Kidney (tissue), 14 donors: ENCODE results near the gene C14orf39. TPM values are rescaled to one million over a fixed set of nuclear protein-coding genes. Genes with fewer than 3 reads are reported as not detected.

Experiments used
- DNase-seq, 5 donors: peaks; one replicate each; pipeline ENCODE4 v3.0.0-alpha.2; 2013 to 2020
- FAIRE-seq: peaks from 2 replicates; lab custom pipeline; 2012; peaks lifted over from hg19 to GRCh38; lab: Jason Lieb, UNC
- H3K27ac ChIP-seq, 2 donors: one replicate each; pipeline ENCODE4 v1.7.0; 2013; ENCODE audit warnings: low read depth in 2 of 2, low read length in 2 of 2, inconsistent platforms in 1 of 2
- H3K27me3 ChIP-seq: one replicate; pipeline ENCODE4 v1.7.1; 2013; ENCODE audit warnings: low read length, inconsistent platforms; ENCODE audit not compliant: control insufficient read depth, insufficient read depth
- H3K36me3 ChIP-seq, 3 donors: one replicate each; pipeline versions ENCODE4 v1.7.0 to v1.7.1; 2013; ENCODE audit warnings: low read length in 3 of 3, control low read depth in 1 of 3, inconsistent platforms in 1 of 3; ENCODE audit not compliant: insufficient read depth in 3 of 3, control insufficient read depth in 2 of 3
- H3K4me1 ChIP-seq, 3 donors: one replicate each; pipeline versions ENCODE4 v1.7.0 to v1.7.1; 2013; ENCODE audit warnings: low read length in 3 of 3, inconsistent platforms in 1 of 3, low read depth in 1 of 3; ENCODE audit not compliant: control insufficient read depth in 2 of 3, insufficient read depth in 2 of 3
- H3K4me3 ChIP-seq, 3 donors: one replicate each; pipeline versions ENCODE4 v1.7.0 to v1.8.1; 2013; ENCODE audit warnings: low read length in 3 of 3, control low read depth in 1 of 3, inconsistent platforms in 1 of 3
- H3K9ac ChIP-seq, 3 donors: one replicate each; pipeline versions ENCODE4 v1.7.0 to v1.7.1; 2013; ENCODE audit warnings: low read length in 3 of 3, control low read depth in 1 of 3, inconsistent platforms in 1 of 3
- H3K9me3 ChIP-seq, 3 donors: one replicate each; pipeline versions ENCODE4 v1.7.0 to v1.7.1; 2013; ENCODE audit warnings: low read length in 3 of 3, control low read depth in 1 of 3, inconsistent platforms in 1 of 3; ENCODE audit not compliant: control insufficient read depth in 2 of 3, insufficient read depth in 1 of 3
- intact Hi-C: fragments of 100-400 bp; cut with DNase I; formaldehyde crosslinking; loops from one replicate; pipeline ENCODE4 v1.11.1; 2022
- polyA plus RNA-seq: library from polyadenylated mRNA; stranded (reverse); fragments of 350-450 nt; fragmentation: Illumina TruSeq; extraction: RNeasy Lipid Tissue Mini Kit (QIAGEN cat#74804); gene quantifications from one replicate; pipeline ENCODE4 v1.2.3, GENCODE V29; 2014; ENCODE audit warnings: low read depth, low replicate concordance; ENCODE audit not compliant: insufficient read depth
- total RNA-seq: library from RNA; stranded (reverse); fragmentation: NEBNext Ultra II Directional; extraction: Animal tissue kit (Norgen Biotek cat#: 25700); gene quantifications from one replicate; pipeline ENCODE4 v1.2.1, GENCODE V29; 2021
- TF ChIP-seq, protein P1 (sequence below): IDR thresholded peaks from 3 replicates; pipeline ENCODE4 v1.5.1; 2012; ENCODE audit warnings: mild to moderate bottlenecking, moderate library complexity, borderline replicate concordance; ENCODE audit not compliant: insufficient read depth; ENCODE audit errors: extremely low read depth
- donor health status: control.
- donor health status: control.
- donor health status: control.
- donor health status: control.
- donor health status: control.
- donor health status: DM: yes; HTN: yes; CAD: no.
- donor health status: Normal renal cell carcinoma (clear cell type).

Gene C14orf39
- total and polyA plus RNA-seq, 2 donors from 2014 or later, result not detected

- TF ChIP-seq, protein P1, sequence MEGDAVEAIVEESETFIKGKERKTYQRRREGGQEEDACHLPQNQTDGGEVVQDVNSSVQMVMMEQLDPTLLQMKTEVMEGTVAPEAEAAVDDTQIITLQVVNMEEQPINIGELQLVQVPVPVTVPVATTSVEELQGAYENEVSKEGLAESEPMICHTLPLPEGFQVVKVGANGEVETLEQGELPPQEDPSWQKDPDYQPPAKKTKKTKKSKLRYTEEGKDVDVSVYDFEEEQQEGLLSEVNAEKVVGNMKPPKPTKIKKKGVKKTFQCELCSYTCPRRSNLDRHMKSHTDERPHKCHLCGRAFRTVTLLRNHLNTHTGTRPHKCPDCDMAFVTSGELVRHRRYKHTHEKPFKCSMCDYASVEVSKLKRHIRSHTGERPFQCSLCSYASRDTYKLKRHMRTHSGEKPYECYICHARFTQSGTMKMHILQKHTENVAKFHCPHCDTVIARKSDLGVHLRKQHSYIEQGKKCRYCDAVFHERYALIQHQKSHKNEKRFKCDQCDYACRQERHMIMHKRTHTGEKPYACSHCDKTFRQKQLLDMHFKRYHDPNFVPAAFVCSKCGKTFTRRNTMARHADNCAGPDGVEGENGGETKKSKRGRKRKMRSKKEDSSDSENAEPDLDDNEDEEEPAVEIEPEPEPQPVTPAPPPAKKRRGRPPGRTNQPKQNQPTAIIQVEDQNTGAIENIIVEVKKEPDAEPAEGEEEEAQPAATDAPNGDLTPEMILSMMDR, result no peak
- no peaks in the 10 kb centered on the region for H3K36me3 ChIP-seq
- H3K9ac ChIP-seq, result no peak overlapping the region
- no peaks in the 10 kb centered on the region for H3K4me1 ChIP-seq
- H3K27me3 ChIP-seq, result no peaks in the 10 kb centered on the region
- H3K27ac ChIP-seq, result no peak overlapping the region
- H3K4me3 ChIP-seq, result no peak overlapping the region
- DNase-seq, result no peak
- no peak for FAIRE-seq
- intact Hi-C loops, result no loop called here
- H3K9me3 ChIP-seq, result no peaks in the 10 kb centered on the region
These were observed 89.0 kb downstream of the C14orf39 start for GRCh38 chr14:60396718-60397343.

Other genes starting within 250 kb of the C14orf39 start
- 60.3 TPM for gene PPM1A, start 236.8 kb downstream of the C14orf39 start, total RNA-seq
- 42.3 TPM for gene PPM1A, start 236.8 kb downstream of the C14orf39 start, polyA plus RNA-seq
- gene SIX6, start 23.1 kb upstream of the C14orf39 start, total RNA-seq, result not detected
- gene SIX6, start 23.1 kb upstream of the C14orf39 start, polyA plus RNA-seq, result not detected
- 0.16 TPM for gene SIX1, start 163.4 kb upstream of the C14orf39 start, total RNA-seq
- gene SIX1, start 163.4 kb upstream of the C14orf39 start, polyA plus RNA-seq, result 0.13 TPM
- gene SIX4, start 238.3 kb upstream of the C14orf39 start, total RNA-seq, result 2.8 TPM
- gene SIX4, start 238.3 kb upstream of the C14orf39 start, polyA plus RNA-seq, result 0.75 TPM
- 29.6 TPM for gene MNAT1, start 248.7 kb upstream of the C14orf39 start, total RNA-seq
- gene MNAT1, start 248.7 kb upstream of the C14orf39 start, polyA plus RNA-seq, result 41.6 TPM